ENCODE data around the gene ABCB1.
"Not testable (repeated sequence)": the region's sequence is repeated elsewhere in the genome, so short reads cannot be mapped to it uniquely, and the experiment has no call there.

Gene ABCB1

GRCh38 chr7:87483131-87483530 lies 117.6 kb downstream of the ABCB1 start:
- H3K9me3 ChIP-seq (ENCODE audit: low read length) = no peaks in the 10 kb centered on the region
- no peak overlapping the region for H3K4me3 ChIP-seq (ENCODE audit: low read depth in 1 of 2, low read length in 2 of 2)
- H3K4me1 ChIP-seq (ENCODE audit: insufficient read depth, low read length) = no peaks in the 10 kb centered on the region
- no peaks in the 10 kb centered on the region for H3K27me3 ChIP-seq (ENCODE audit: control insufficient read depth in 1 of 2, insufficient read depth in 2 of 2, low read length in 2 of 2)
- H3K9ac ChIP-seq (ENCODE audit: low read length) = no peak overlapping the region
- no peaks in the 10 kb centered on the region for H3K36me3 ChIP-seq (ENCODE audit: insufficient read depth, low read length)
- no peak overlapping the region for H3K27ac ChIP-seq (ENCODE audit: low read depth, low read length)

GRCh38 chr7:87482115-87482514 lies 118.6 kb downstream of the ABCB1 start:
- Histone ChIP-seq H3K27ac (ENCODE audit: low read depth, low read length) (no peak overlapping the region), H3K27me3 (ENCODE audit: control insufficient read depth in 1 of 2, insufficient read depth in 2 of 2, low read length in 2 of 2) (no peaks in the 10 kb centered on the region), H3K9ac (ENCODE audit: low read length) (no peak overlapping the region), H3K4me1 (ENCODE audit: insufficient read depth, low read length) (no peaks in the 10 kb centered on the region), H3K36me3 (ENCODE audit: insufficient read depth, low read length) (no peaks in the 10 kb centered on the region), H3K4me3 (ENCODE audit: low read depth in 1 of 2, low read length in 2 of 2) (no peak overlapping the region), H3K9me3 (ENCODE audit: low read length) (no peaks in the 10 kb centered on the region)

DNA sequence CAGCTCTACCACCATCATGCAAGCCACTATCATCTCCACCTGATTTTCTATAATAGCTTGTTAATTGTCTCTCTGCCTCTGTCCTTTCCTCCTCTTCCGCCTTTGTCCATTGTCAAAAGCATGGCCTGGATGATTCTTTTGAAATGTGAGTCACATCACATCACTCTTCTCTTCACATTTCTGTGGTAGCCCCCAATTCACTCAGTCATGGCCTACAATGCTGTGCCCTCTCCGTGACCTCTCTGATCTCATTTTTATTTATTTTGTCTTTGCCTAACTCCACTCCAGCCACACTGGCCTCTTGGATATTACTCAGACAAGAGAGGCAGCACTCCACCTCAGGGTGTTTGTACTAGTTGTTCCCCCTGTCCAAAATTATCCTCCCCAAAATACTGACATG lies 120.3 kb downstream of the ABCB1 start:
- H3K27ac ChIP-seq (ENCODE audit: low read depth, low read length) = no peak overlapping the region
- no peak overlapping the region for H3K4me3 ChIP-seq (ENCODE audit: low read depth in 1 of 2, low read length in 2 of 2)
- no peaks in the 10 kb centered on the region for H3K4me1 ChIP-seq (ENCODE audit: insufficient read depth, low read length)
- H3K9ac ChIP-seq (ENCODE audit: low read length) = no peak overlapping the region
- no peaks in the 10 kb centered on the region for H3K27me3 ChIP-seq (ENCODE audit: control insufficient read depth in 1 of 2, insufficient read depth in 2 of 2, low read length in 2 of 2)
- H3K9me3 ChIP-seq (ENCODE audit: low read length) = no peaks in the 10 kb centered on the region
- no peaks in the 10 kb centered on the region for H3K36me3 ChIP-seq (ENCODE audit: insufficient read depth, low read length)

DNA sequence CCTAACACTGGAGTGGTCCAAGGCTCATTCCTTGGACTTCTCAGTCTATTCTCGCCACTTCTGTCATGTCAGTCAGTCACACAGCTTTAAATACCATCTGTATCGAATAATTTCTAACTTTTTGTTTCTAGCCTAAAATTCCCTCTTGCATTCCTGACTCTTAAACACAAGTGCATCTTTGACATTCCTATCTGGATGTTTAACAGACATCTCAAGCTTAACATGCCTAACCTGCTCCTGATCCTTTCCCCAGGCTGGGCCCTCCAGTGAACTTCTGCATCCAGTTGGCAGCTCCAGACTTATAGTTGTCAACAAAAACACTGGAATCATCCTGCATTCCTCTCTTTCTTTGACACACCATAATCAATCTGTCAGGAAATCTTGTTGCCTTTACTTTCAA lies 120.7 kb downstream of the ABCB1 start:
- H3K36me3 ChIP-seq (ENCODE audit: insufficient read depth, low read length) = no peaks in the 10 kb centered on the region
- no peaks in the 10 kb centered on the region for H3K27me3 ChIP-seq (ENCODE audit: control insufficient read depth in 1 of 2, insufficient read depth in 2 of 2, low read length in 2 of 2)
- peaks cover 3% of the 10 kb centered on the region for H3K4me1 ChIP-seq (ENCODE audit: insufficient read depth, low read length)
- H3K9ac ChIP-seq (ENCODE audit: low read length) = no peak overlapping the region
- no peak overlapping the region for H3K27ac ChIP-seq (ENCODE audit: low read depth, low read length)
- H3K4me3 ChIP-seq (ENCODE audit: low read depth in 1 of 2, low read length in 2 of 2) = no peak overlapping the region
- no peaks in the 10 kb centered on the region for H3K9me3 ChIP-seq (ENCODE audit: low read length)

DNA sequence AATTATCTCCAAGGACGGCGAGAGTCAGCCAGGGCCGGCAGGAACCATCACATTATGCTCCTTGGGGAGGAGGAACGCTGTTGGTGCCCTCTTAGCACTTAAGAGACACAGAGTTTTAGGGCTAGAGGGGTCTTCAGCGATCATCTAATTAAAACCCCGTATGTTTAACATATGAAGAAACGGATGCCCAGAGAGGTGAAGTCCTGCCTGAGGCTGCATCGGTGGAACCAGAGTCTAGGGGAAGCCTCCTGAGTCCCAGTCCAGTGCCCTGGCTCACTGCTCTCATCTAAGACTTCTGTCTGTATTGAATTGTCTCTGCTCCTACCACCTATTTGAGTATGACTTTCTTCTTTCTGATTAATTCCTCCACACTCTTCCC lies 124.5 kb downstream of the ABCB1 start:
- no peaks in the 10 kb centered on the region for H3K27me3 ChIP-seq (ENCODE audit: control insufficient read depth in 1 of 2, insufficient read depth in 2 of 2, low read length in 2 of 2)
- H3K9me3 ChIP-seq (ENCODE audit: low read length) = no peaks in the 10 kb centered on the region
- no peaks in the 10 kb centered on the region for H3K36me3 ChIP-seq (ENCODE audit: insufficient read depth, low read length)
- H3K4me3 ChIP-seq (ENCODE audit: low read depth in 1 of 2, low read length in 2 of 2) = peak overlapping the region; percentile 2 to 38
- H3K9ac ChIP-seq (ENCODE audit: low read length) = no peak overlapping the region
- no peak overlapping the region for H3K27ac ChIP-seq (ENCODE audit: low read depth, low read length)
- peaks cover 15% of the 10 kb centered on the region for H3K4me1 ChIP-seq (ENCODE audit: insufficient read depth, low read length)

- no peak within 1 kb of the TSS for H3K27ac ChIP-seq (ENCODE audit: low read depth, low read length)
Observed at GRCh38 chr7:87475359-87476178, 125.1 kb downstream of the ABCB1 start, which contains the start of gene ABCB4. TSS of gene ABCB4 (minus strand) at chr7:87475680. CDS start at chr7:87475465, 215 bp downstream.

GRCh38 chr7:87474533-87475358 lies 125.9 kb downstream of the ABCB1 start:
- Histone ChIP-seq H3K9me3 (ENCODE audit: low read length) (no peaks in the 10 kb centered on the region), H3K4me3 (ENCODE audit: low read depth in 1 of 2, low read length in 2 of 2) (peak overlapping the region; percentile 6 to 48), H3K27ac (ENCODE audit: low read depth, low read length) (no peak overlapping the region), H3K4me1 (ENCODE audit: insufficient read depth, low read length) (peaks cover 15% of the 10 kb centered on the region), H3K36me3 (ENCODE audit: insufficient read depth, low read length) (no peaks in the 10 kb centered on the region), H3K9ac (ENCODE audit: low read length) (no peak overlapping the region), H3K27me3 (ENCODE audit: control insufficient read depth in 1 of 2, insufficient read depth in 2 of 2, low read length in 2 of 2) (no peaks in the 10 kb centered on the region)

More at GRCh38 chr7:87475359-87476178, 125.1 kb downstream of the ABCB1 start, which contains the start of gene ABCB4:
- Histone ChIP-seq H3K4me1 (ENCODE audit: insufficient read depth, low read length) (peaks cover 15% of the 10 kb centered on the region), H3K4me3 (ENCODE audit: low read depth in 1 of 2, low read length in 2 of 2) (peak within 1 kb of the TSS; percentile 30 to 48), H3K9ac (ENCODE audit: low read length) (no peak within 1 kb of the TSS), H3K9me3 (ENCODE audit: low read length) (no peaks in the 10 kb centered on the region), H3K27me3 (ENCODE audit: control insufficient read depth in 1 of 2, insufficient read depth in 2 of 2, low read length in 2 of 2) (no peaks in the 10 kb centered on the region), H3K36me3 (ENCODE audit: insufficient read depth, low read length) (no peaks in the 10 kb centered on the region)

- Histone ChIP-seq H3K9me3 (ENCODE audit: low read length) (no peaks in the 10 kb centered on the region), H3K27me3 (ENCODE audit: control insufficient read depth in 1 of 2, insufficient read depth in 2 of 2, low read length in 2 of 2) (no peaks in the 10 kb centered on the region), H3K4me1 (ENCODE audit: insufficient read depth, low read length) (peaks cover 15% of the 10 kb centered on the region), H3K9ac (ENCODE audit: low read length) (no peak overlapping the region), H3K36me3 (ENCODE audit: insufficient read depth, low read length) (no peaks in the 10 kb centered on the region), H3K27ac (ENCODE audit: low read depth, low read length) (no peak overlapping the region), H3K4me3 (ENCODE audit: low read depth in 1 of 2, low read length in 2 of 2) (peak overlapping the region in 1 of 2 donors; percentile 48)
Observed at GRCh38 chr7:87473986-87474385, 126.7 kb downstream of the ABCB1 start.

DNA sequence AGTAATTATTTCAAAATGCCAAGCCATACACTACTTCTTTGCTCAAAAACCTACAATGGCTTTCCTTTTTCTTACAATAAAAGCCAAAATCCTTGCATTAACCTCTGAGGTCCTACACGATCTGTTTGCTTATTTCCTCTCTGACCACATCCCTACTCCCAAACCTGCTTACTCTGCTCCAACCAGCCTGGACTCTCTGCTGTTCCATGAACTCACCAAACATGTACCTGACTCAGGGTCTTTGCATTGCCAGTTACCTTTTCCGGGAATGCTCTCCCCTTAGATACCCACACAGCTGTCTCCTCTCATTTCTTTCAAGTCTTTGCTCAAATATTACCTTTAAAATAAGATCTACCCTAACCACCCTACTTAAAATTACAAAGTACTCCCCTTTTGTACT lies 127.5 kb downstream of the ABCB1 start:
- Histone ChIP-seq H3K4me3 (ENCODE audit: low read depth in 1 of 2, low read length in 2 of 2) (no peak overlapping the region), H3K27me3 (ENCODE audit: control insufficient read depth in 1 of 2, insufficient read depth in 2 of 2, low read length in 2 of 2) (no peaks in the 10 kb centered on the region), H3K4me1 (ENCODE audit: insufficient read depth, low read length) (peaks cover 15% of the 10 kb centered on the region), H3K9me3 (ENCODE audit: low read length) (no peaks in the 10 kb centered on the region), H3K36me3 (ENCODE audit: insufficient read depth, low read length) (no peaks in the 10 kb centered on the region), H3K9ac (ENCODE audit: low read length) (no peak overlapping the region), H3K27ac (ENCODE audit: low read depth, low read length) (no peak overlapping the region)

GRCh38 chr7:87471473-87471872 lies 129.2 kb downstream of the ABCB1 start:
- Histone ChIP-seq H3K4me1 (ENCODE audit: insufficient read depth, low read length) (peaks cover 15% of the 10 kb centered on the region), H3K27ac (ENCODE audit: low read depth, low read length) (no peak overlapping the region)

DNA sequence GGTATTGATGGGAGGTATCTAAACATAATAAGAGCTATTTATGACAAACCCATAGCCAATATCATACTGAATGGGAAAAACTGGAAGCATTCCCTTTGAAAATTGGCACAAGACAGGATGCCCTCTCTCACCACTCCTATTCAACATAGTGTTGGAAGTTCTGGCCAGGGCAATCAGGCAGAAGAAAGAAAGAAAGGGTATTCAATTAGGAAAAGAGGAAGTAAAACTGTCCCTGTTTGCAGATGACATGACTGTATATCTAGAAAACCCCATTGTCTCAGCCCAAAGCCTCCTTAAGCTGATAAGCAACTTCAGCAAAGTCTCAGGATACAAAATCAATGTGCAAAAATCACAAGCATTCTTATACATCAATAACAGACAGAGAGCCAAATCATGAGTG lies 131.5 kb downstream of the ABCB1 start:
- H3K27me3 ChIP-seq (ENCODE audit: control insufficient read depth in 1 of 2, insufficient read depth in 2 of 2, low read length in 2 of 2) = not testable (repeated sequence)

More at GRCh38 chr7:87471473-87471872, 129.2 kb downstream of the ABCB1 start:
- Histone ChIP-seq H3K27me3 (ENCODE audit: control insufficient read depth in 1 of 2, insufficient read depth in 2 of 2, low read length in 2 of 2) (no peaks in the 10 kb centered on the region), H3K4me3 (ENCODE audit: low read depth in 1 of 2, low read length in 2 of 2) (no peak overlapping the region), H3K36me3 (ENCODE audit: insufficient read depth, low read length) (no peaks in the 10 kb centered on the region), H3K9ac (ENCODE audit: low read length) (no peak overlapping the region), H3K9me3 (ENCODE audit: low read length) (no peaks in the 10 kb centered on the region)

More for the DNA sequence above, 131.5 kb downstream of the ABCB1 start:
- H3K36me3 ChIP-seq (ENCODE audit: insufficient read depth, low read length); H3K9me3 ChIP-seq (ENCODE audit: low read length); H3K4me1 ChIP-seq (ENCODE audit: insufficient read depth, low read length); H3K9ac ChIP-seq (ENCODE audit: low read length); H3K4me3 ChIP-seq (ENCODE audit: low read depth in 1 of 2, low read length in 2 of 2); H3K27ac ChIP-seq (ENCODE audit: low read depth, low read length): not testable (repeated sequence)
